K562 (cell line): Measurements from ENCODE around the gene CIB1. TPM values are rescaled to one million over a fixed set of nuclear protein-coding genes. Genes with fewer than 3 reads are reported as not detected.

Source experiments
- ATF7 ChIP-seq: fragments of 450-650 bp; IDR thresholded peaks from 2 replicates; pipeline ENCODE4 v1.7.1; 2014; ENCODE audit warnings: mild to moderate bottlenecking, moderate library complexity
- BRD9 ChIP-seq: fragments of 450-650 bp; IDR thresholded peaks from 2 replicates; pipeline ENCODE4 v1.6.1; 2018; ENCODE audit warnings: low read depth; ENCODE audit not compliant: partially characterized antibody
- CBFB ChIP-seq: sonication (generic); formaldehyde crosslinking; IDR thresholded peaks from 2 replicates; pipeline ENCODE4 v1.4.0; 2020; ENCODE audit warnings: mild to moderate bottlenecking, missing genetic modification reagents
- EGR1 ChIP-seq: fragments of 450-650 bp; conservative IDR thresholded peaks from 2 replicates; pipeline ENCODE4 v1.6.1; 2017; ENCODE audit warnings: mild to moderate bottlenecking
- EP300 ChIP-seq: IDR thresholded peaks from 2 replicates; pipeline ENCODE4 v1.6.1; 2012; ENCODE audit warnings: low read length, improper control_type of control experiment
- GTF2B ChIP-seq: IDR thresholded peaks from 2 replicates; pipeline ENCODE4 v1.6.1; 2011; ENCODE audit not compliant: insufficient read length; ENCODE audit errors: extremely low read depth
- MBD1 ChIP-seq: fragments of 250-450 bp; sonication (Bioruptor Pico); IDR thresholded peaks from 2 replicates; pipeline ENCODE4 v1.8.0; 2022; ENCODE audit warnings: inconsistent platforms
- MCM2 ChIP-seq: fragments of 450-650 bp; IDR thresholded peaks from 2 replicates; pipeline ENCODE4 v1.6.1; 2017; ENCODE audit warnings: low read depth, mild to moderate bottlenecking
- MYBL2 ChIP-seq, 2 experiments: fragments of 450-650 bp in 1 of 2; sonication (generic) in 1 of 2; formaldehyde crosslinking in 1 of 2; IDR thresholded peaks; 2 replicates each; pipeline versions ENCODE4 v1.6.1 to v1.8.1; 2017 to 2022; ENCODE audit warnings: borderline replicate concordance in 1 of 2, inconsistent platforms in 1 of 2, low read depth in 1 of 2, mild to moderate bottlenecking in 1 of 2, missing genetic modification reagents in 1 of 2, moderate library complexity in 1 of 2
- NBN ChIP-seq: fragments of 450-650 bp; IDR thresholded peaks from 2 replicates; pipeline ENCODE4 v1.6.1; 2016; ENCODE audit warnings: low read depth, mild to moderate bottlenecking
- NCOA2 ChIP-seq, 2 experiments: fragments of 450-650 bp; IDR thresholded peaks; 2 replicates each; pipeline ENCODE4 v1.6.1; 2018; ENCODE audit warnings: mild to moderate bottlenecking in 2 of 2, moderate library complexity in 1 of 2; ENCODE audit not compliant: partially characterized antibody in 2 of 2
- NR2C2 ChIP-seq, 2 experiments: fragments of 200-800 bp in 1 of 2; sonication (Bioruptor generic) in 1 of 2; sonication (generic) in 1 of 2; formaldehyde crosslinking in 1 of 2; IDR thresholded peaks; 2 replicates each; pipeline versions ENCODE4 v1.6.1 to v1.8.0; 2016 to 2022; ENCODE audit warnings: mild to moderate bottlenecking in 1 of 2, missing compliant biosample characterization in 1 of 2, missing genetic modification characterization in 1 of 2, missing genetic modification reagents in 1 of 2
- REST ChIP-seq, 2 experiments: fragments of 450-650 bp; formaldehyde crosslinking in 1 of 2; IDR thresholded peaks; 2 replicates each; pipeline versions ENCODE4 v1.4.0 to v1.6.1; 2014 to 2020; ENCODE audit warnings: mild to moderate bottlenecking in 2 of 2, borderline replicate concordance in 1 of 2, low read depth in 1 of 2
- SMAD4 ChIP-seq: fragments of 250-450 bp; sonication (Bioruptor Pico); conservative IDR thresholded peaks from 2 replicates; pipeline ENCODE4 v1.8.0; 2021; ENCODE audit warnings: inconsistent platforms, mild to moderate bottlenecking, moderate library complexity
- SUPT5H ChIP-seq: fragments of 450-650 bp; IDR thresholded peaks from 2 replicates; pipeline ENCODE4 v1.6.1; 2016
- TAF9B ChIP-seq: fragments of 450-650 bp; IDR thresholded peaks from 2 replicates; pipeline ENCODE4 v1.6.1; 2018; ENCODE audit warnings: mild to moderate bottlenecking; ENCODE audit not compliant: partially characterized antibody
- ZNF212 ChIP-seq: fragments of 450-650 bp; formaldehyde crosslinking; IDR thresholded peaks from 2 replicates; pipeline ENCODE4 v1.4.0; 2020; ENCODE audit warnings: mild to moderate bottlenecking
- ZNF589 ChIP-seq: fragments of 200-800 bp; sonication (Bioruptor generic); IDR thresholded peaks from 2 replicates; pipeline ENCODE4 v1.6.1; 2016; ENCODE audit warnings: low read depth, missing genetic modification characterization, missing compliant biosample characterization
- ZNF764 ChIP-seq: fragments of 250-450 bp; sonication (Bioruptor Pico); IDR thresholded peaks from 2 replicates; pipeline ENCODE4 v1.4.0; 2020; ENCODE audit warnings: low read depth, mild to moderate bottlenecking, moderate library complexity
- polyA plus RNA-seq, 8 experiments: library from polyadenylated mRNA; depleted of rRNA in 4 of 8; stranded (reverse) in 5 of 8; unstranded in 3 of 8; fragments of >200 nt; fragmentation: Nextera tagmentation in 2 of 8; fragmentation: Illumina TruSeq in 1 of 8; extraction: Ambion mirVana in 2 of 8; extraction: Trizol in 1 of 8; gene quantifications; 2 replicates each; pipeline versions ENCODE4 v1.2.1 to v1.2.3, GENCODE V29; 2011 to 2014; ENCODE audit warnings: inconsistent platforms in 1 of 8, missing spikeins in 1 of 8
- total RNA-seq, 7 experiments: library from RNA; depleted of rRNA in 6 of 7; stranded (reverse); fragments of >200 nt in 6 of 7; fragmentation: Illumina TruSeq in 2 of 7; extraction: Trizol in 2 of 7; gene quantifications; 2 replicates each; pipeline versions ENCODE4 v1.2.1 to v1.2.3, GENCODE V29; 2011 to 2021; ENCODE audit warnings: low replicate concordance in 1 of 7

Gene CIB1
- total and polyA plus RNA-seq, 9 of the 15 experiments (the other 6 are each of a cell fraction or from before 2014, with no cell fraction given) = 14.9 to 136 (median 64.5) TPM

GRCh38 chr15:90232941-90233386 is 777 bp downstream of the CIB1 start (continued):
- TF ChIP-seq MBD1 (CRISPR knock-in tag) = no peak
- TF ChIP-seq MCM2 = no peak
- TF ChIP-seq TAF9B = no peak
- TF ChIP-seq SUPT5H = no peak
- TF ChIP-seq MYBL2 (IDR thresholded peaks at IDR 0.05; ENCODE audit: low read depth) = no peak
- TF ChIP-seq MYBL2 (CRISPR knock-in tag; IDR thresholded peaks at IDR 0.05; ENCODE audit: borderline replicate concordance) = no peak
- TF ChIP-seq CBFB (CRISPR knock-in tag) = 0 out of 2 replicates have a peak, but pooled peaks have one; percentile 9
- TF ChIP-seq GTF2B = no peak
- TF ChIP-seq ZNF212 (CRISPR knock-in tag) = no peak
- no peak for TF ChIP-seq NCOA2 (IDR thresholded peaks at IDR 0.05; ENCODE audit: partially characterized antibody in 2 of 2)
- TF ChIP-seq ZNF589 (CRISPR knock-in tag) = no peak
- TF ChIP-seq SMAD4 (CRISPR knock-in tag) = no peak
- TF ChIP-seq NR2C2 (CRISPR knock-in tag; IDR thresholded peaks at IDR 0.05) = no peak
- no peak for TF ChIP-seq NR2C2 (tag; IDR thresholded peaks at IDR 0.05)
- TF ChIP-seq ATF7 = no peak
- TF ChIP-seq EGR1 = no peak
- TF ChIP-seq ZNF764 (CRISPR knock-in tag) = no peak
- TF ChIP-seq BRD9 = no peak
- peak; percentile 59 for TF ChIP-seq REST (IDR thresholded peaks at IDR 0.05; ENCODE audit: borderline replicate concordance)
- no peak for TF ChIP-seq REST (CRISPR knock-in tag; IDR thresholded peaks at IDR 0.05; ENCODE audit: low read depth)
- no peak for TF ChIP-seq NBN
- TF ChIP-seq EP300 = no peak
